Colonic mucosa (tissue), 4 donors: ENCODE measurements around the gene ACVR2B. TPM values are rescaled to one million over a fixed set of nuclear protein-coding genes. Genes with fewer than 3 reads are reported as not detected.

Source experiments
- DNase-seq: peaks from one replicate; pipeline ENCODE4 v3.0.0-alpha.2; 2020
- H3K27ac ChIP-seq: fragments of 200-600 bp; one replicate; pipeline ENCODE4 v1.8.0; 2021
- H3K27me3 ChIP-seq: fragments of 200-600 bp; one replicate; pipeline ENCODE4 v1.8.0; 2021
- H3K36me3 ChIP-seq: fragments of 200-600 bp; one replicate; pipeline ENCODE4 v1.8.0; 2021
- H3K4me1 ChIP-seq: fragments of 200-600 bp; one replicate; pipeline ENCODE4 v1.8.0; 2021; ENCODE audit warnings: mild to moderate bottlenecking
- H3K4me3 ChIP-seq: fragments of 200-600 bp; one replicate; pipeline ENCODE4 v1.8.0; 2021
- H3K9ac ChIP-seq, 2 donors: one replicate each; pipeline ENCODE4 v1.7.0; 2013; ENCODE audit warnings: control low read depth in 2 of 2, low read depth in 2 of 2, low read length in 2 of 2
- H3K9me3 ChIP-seq: fragments of 200-600 bp; one replicate; pipeline ENCODE4 v1.8.0; 2021
- CTCF ChIP-seq: fragments of 200-600 bp; IDR thresholded peaks from one replicate; pipeline ENCODE4 v1.8.0; 2022; ENCODE audit warnings: antibody characterized with exemption, mild to moderate bottlenecking
- intact Hi-C: fragments of 100-400 bp; cut with DNase I; formaldehyde crosslinking; loops from one replicate; pipeline ENCODE4 v1.14.1; 2022
- total RNA-seq, 2 donors: library from RNA; stranded (reverse); fragmentation: NEBNext Ultra II Directional in 1 of 2; extraction: Animal tissue kit (Norgen Biotek cat#: 25700) in 1 of 2; gene quantifications; one replicate each; pipeline ENCODE4 v1.2.1, GENCODE V29; 2021
- donor health status: healthy.
- donor health status: DM: no; HTN: no; CAD: no.
- donor health status: DM: no; HTN: no; CAD: no.

Gene ACVR2B
- total RNA-seq, 2 donors from 2014 or later: 5.4 to 6.4 TPM

DNA sequence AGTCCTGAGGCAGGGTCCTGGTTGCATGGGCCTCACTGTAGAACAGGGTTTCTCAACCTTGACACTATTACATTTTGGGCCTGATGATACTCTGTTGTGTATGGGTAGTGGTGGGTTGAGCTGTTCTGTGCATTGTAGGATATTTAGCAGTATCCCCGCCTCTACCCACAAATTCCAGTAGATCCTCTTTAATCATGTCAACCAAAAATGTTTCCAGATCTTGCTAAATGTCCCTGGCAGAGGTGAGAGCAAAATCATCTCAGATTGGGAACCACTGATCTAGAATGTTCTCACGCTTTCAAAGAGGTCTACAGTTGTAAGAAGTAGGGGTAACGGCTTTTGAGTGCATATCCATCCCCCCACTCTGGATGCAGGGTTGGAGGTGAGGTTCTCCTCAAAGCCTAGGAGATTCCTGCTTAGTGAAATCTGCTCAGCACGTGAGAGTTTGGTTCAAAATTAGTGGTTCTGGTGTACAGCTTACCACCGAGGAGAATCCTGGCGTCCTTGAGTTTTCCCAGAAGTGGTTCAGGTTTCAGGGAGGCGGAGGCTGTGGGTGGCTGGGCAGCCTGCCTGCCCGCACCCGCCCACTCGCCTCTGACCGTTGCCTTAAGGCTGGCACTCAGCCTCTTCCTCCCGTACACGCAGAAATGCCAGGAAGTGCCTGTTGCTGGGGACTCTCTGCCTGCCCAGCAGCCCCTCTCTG is 5.3 kb downstream of the ACVR2B start:
- peak; percentile 68 for DNase-seq
- intact Hi-C loops: no loop called here
- no peak for TF ChIP-seq CTCF
- peak overlapping the region; percentile 28 for H3K4me3 ChIP-seq
- H3K36me3 ChIP-seq: no peaks in the 10 kb centered on the region
- no peaks in the 10 kb centered on the region for H3K9me3 ChIP-seq
- peak overlapping the region; percentile 64 to 66 for H3K9ac ChIP-seq
- peaks cover 10% of the 10 kb centered on the region for H3K4me1 ChIP-seq
- H3K27ac ChIP-seq: peak overlapping the region; percentile 55
- H3K27me3 ChIP-seq: no peaks in the 10 kb centered on the region

DNA sequence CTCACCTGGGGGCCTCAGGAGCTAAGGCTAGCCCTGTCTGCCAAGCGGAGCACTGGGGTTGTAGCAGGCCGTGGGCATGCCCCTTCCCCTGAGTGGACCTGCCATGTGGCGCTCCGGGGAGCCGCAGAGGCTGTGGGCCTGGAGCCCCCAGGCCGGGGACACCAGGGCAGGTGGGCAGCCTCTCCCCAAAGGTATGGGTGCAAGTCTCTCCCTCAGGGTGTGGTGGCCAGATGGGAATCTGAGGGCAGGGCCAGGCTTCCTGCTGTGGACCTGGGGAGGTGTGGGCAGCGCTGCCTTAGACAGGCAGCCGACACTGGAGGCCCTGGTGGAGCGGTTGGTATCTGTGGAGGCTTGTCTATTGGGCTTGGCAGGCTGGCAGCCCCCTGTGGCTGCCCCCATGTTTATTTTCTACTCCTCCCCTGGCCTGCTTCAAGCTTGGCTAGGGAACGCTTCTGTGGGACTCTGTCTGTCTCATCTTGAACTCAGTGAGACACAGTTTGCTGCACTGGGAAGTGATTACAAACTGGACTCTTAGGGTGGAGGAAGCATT is 5.9 kb downstream of the ACVR2B start:
- TF ChIP-seq CTCF: no peak
- peak; percentile 32 for DNase-seq
- Histone ChIP-seq H3K27me3 (no peaks in the 10 kb centered on the region), H3K4me1 (peaks cover 10% of the 10 kb centered on the region), H3K27ac (peak overlapping the region; percentile 55), H3K9ac (peak overlapping the region; percentile 64 to 66), H3K36me3 (no peaks in the 10 kb centered on the region), H3K4me3 (peak overlapping the region; percentile 28), H3K9me3 (no peaks in the 10 kb centered on the region)
- intact Hi-C loops: no loop called here

GRCh38 chr3:38460377-38461270 is 6.9 kb downstream of the ACVR2B start:
- Histone ChIP-seq H3K27ac (no peak overlapping the region), H3K36me3 (no peaks in the 10 kb centered on the region), H3K4me1 (peaks cover 10% of the 10 kb centered on the region), H3K9ac (no peak overlapping the region), H3K4me3 (no peak overlapping the region), H3K9me3 (no peaks in the 10 kb centered on the region), H3K27me3 (no peaks in the 10 kb centered on the region)
- intact Hi-C loops: no loop called here
- DNase-seq: no peak
- no peak for TF ChIP-seq CTCF

- Histone ChIP-seq H3K4me1 (no peaks in the 10 kb centered on the region), H3K9me3 (no peaks in the 10 kb centered on the region), H3K4me3 (no peak overlapping the region), H3K27ac (no peak overlapping the region), H3K36me3 (no peaks in the 10 kb centered on the region), H3K9ac (no peak overlapping the region), H3K27me3 (no peaks in the 10 kb centered on the region)
- TF ChIP-seq CTCF: no peak
- DNase-seq: no peak
- intact Hi-C loops: no loop called here
Measured at GRCh38 chr3:38465588-38466154, 12.0 kb downstream of the ACVR2B start.

- Histone ChIP-seq H3K9me3 (no peaks in the 10 kb centered on the region), H3K4me3 (no peak overlapping the region), H3K36me3 (no peaks in the 10 kb centered on the region), H3K4me1 (no peaks in the 10 kb centered on the region), H3K27me3 (no peaks in the 10 kb centered on the region), H3K9ac (no peak overlapping the region), H3K27ac (peak overlapping the region; percentile 25)
- DNase-seq: peak; percentile 71
- no peak for TF ChIP-seq CTCF
- intact Hi-C loops: no loop called here
Measured at GRCh38 chr3:38468765-38469164, 15.1 kb downstream of the ACVR2B start.
